C4-2B (cell line): ENCODE data around the gene SLC38A3.

Source experiments
- CTCF ChIP-seq: fragments of 450-650 bp; conservative IDR thresholded peaks from 2 replicates; pipeline ENCODE4 v1.5.1; 2017; ENCODE audit warnings: mild to moderate bottlenecking
- ZFX ChIP-seq: fragments of 450-650 bp; IDR thresholded peaks from 2 replicates; pipeline ENCODE4 v1.6.1; 2017

GRCh38 chr3:50174517-50174895 is 30.6 kb upstream of the SLC38A3 start:
- TF ChIP-seq CTCF (no peak), ZFX (no peak)
